LHCN-M2 (cell line): ENCODE measurements around the gene ZMIZ1. TPM values are rescaled to one million over a fixed set of nuclear protein-coding genes. Genes with fewer than 3 reads are reported as not detected.

Source experiments
- DNase-seq: peaks from one replicate; pipeline ENCODE4 v3.0.0-alpha.2; 2012; ENCODE audit warnings: low read depth
- total RNA-seq: library from RNA; depleted of rRNA; stranded (reverse); fragments of >200 nt; gene quantifications from 2 replicates; pipeline ENCODE4 v1.2.3, GENCODE V29; 2014

The ZMIZ1 gene
- total RNA-seq, 1 experiment from 2014 or later: 12.5 TPM

GRCh38 chr10:79303631-79304478, 235.1 kb downstream of the ZMIZ1 start:
- DNase-seq: no peak

- no peak for DNase-seq
Measured at GRCh38 chr10:79304479-79305087, 235.8 kb downstream of the ZMIZ1 start.

DNA sequence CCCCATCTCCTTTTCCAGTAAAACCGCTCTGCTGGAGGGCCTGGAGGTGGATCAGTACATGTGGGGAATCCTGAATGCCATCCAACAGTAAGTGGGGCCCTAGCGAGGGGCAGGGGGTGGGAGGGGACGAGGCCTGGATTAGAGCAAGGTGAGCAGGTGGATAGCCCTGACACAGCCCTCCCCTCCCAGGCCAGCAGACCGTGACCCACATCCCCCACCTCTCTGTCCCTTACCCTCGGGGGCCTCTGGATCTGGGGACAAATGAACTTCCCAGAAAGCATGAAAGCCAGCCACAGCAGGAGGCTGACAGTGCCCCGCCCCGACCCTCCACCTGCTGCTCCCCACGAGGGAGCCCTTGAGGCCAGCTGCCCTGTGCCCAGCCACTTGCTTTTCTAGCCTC, 236.7 kb downstream of the ZMIZ1 start:
- DNase-seq: no peak

GRCh38 chr10:79305988-79306387, 237.2 kb downstream of the ZMIZ1 start:
- DNase-seq: no peak

DNA sequence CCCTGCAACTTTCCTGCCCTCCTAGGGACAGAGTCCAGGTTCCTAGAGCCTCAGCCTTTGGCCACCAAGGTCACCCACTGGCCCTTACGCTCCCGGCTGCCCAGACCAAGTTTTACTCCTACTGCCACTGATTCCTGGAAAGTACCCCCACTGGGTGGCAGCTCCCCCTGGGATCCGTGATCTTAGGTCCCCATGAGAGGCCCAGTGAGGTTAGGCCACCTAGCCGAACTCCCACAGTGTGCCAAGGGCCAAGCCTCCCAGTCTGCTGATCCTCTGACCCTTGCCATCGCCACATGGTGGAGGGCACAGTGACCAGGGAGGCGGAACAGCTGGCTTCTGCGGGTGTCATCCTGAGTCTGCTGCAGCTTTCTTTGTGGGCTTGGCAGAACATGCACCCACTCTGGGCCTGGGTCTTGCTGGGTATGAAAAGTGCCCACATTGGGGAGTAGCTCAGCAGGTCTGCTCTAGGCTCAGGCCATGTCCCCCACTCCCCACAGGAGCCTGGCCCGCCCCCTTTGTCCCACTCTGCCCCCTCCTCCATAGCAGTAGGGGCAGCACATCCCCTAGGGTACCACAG, 238.0 kb downstream of the ZMIZ1 start:
- DNase-seq: no peak

- DNase-seq: no peak
Measured at GRCh38 chr10:79308016-79308415, 239.2 kb downstream of the ZMIZ1 start.

- DNase-seq: no peak
Measured at GRCh38 chr10:79308969-79309665, 240.4 kb downstream of the ZMIZ1 start.

DNA sequence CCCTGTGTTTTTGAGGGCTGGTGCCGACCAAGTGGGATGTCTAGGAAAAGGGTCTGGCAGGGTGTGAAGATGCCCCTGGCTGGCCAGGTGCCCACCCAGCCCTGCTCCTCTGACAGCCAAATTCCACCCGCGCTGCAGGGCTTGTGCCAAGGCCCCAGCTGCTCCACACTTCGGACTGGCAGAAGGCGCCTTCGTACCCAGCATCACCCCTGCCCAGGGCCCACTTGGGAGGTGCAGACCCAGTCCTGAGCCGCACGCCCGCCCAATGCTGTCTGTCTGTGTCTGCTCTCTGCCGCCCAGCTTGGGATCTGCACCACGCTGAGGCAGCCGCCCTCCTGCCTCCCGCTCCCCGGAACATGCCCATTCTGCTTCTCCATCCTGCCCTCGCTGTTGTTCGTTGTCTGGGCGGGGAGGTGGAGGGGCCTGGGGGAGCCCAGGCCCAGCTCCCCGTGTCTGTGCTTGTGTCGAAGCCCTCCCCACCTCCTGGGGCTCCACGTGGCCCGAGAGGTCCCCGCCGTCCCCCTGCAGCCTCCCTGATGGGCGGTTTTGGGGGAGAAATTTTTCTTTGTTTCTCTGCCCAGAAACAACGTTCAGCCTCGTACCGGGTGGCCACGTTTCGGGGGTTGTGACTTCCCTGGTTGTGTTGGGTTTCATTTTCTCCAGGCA, 241.6 kb downstream of the ZMIZ1 start:
- no peak for DNase-seq

DNA sequence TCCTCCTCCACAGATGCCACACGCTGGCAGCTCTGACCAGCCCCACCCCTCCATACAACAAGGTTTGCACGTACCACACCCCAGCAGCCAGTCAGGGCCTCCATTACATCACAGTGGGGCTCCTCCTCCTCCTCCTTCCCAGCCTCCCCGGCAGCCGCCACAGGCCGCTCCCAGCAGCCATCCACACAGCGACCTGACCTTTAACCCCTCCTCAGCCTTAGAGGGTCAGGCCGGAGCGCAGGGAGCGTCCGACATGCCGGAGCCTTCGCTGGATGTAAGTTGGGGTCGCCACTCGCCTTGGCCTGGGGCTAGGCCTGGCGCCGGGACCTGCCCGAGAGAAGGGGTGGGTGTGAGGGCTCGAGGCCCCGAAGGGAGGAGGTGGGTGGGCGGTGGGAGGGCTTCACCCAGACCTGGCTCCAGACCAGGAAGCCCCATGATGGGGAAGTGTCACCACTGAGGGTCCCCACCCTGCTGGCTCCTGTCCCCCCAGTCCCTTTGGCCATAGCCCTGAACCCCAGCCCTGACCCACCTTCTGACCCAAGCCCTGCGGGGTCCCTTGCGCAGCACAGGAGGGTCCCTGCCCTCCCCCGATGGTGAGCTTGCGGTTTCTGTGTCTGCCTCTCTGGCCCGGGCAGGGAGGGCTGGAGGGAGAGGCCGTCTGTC, 242.3 kb downstream of the ZMIZ1 start:
- DNase-seq: no peak

GRCh38 chr10:79311581-79312407, 243.0 kb downstream of the ZMIZ1 start:
- DNase-seq: no peak

GRCh38 chr10:79312601-79313187, 243.9 kb downstream of the ZMIZ1 start:
- no peak for DNase-seq

DNA sequence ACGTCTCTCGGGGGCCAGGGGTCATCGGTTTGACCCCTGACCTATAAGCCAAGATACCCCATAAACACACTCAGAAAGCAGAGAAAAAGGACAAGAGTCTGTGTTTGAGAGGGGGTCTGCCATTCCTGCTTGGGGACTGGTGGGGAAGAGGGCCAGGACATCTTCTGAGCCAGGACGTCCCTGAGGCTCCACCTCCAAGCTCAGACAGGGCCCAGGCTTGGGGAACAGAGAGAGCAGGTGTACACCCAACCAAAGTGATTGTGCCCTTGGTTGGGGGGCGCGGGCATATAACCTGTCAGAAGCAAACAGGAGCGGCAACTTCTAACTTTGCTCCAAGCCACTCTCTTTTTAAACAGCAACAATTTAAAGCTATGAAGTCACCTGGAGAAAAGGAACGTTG, 244.6 kb downstream of the ZMIZ1 start:
- no peak for DNase-seq

GRCh38 chr10:79313911-79314439, 245.2 kb downstream of the ZMIZ1 start:
- no peak for DNase-seq

DNA sequence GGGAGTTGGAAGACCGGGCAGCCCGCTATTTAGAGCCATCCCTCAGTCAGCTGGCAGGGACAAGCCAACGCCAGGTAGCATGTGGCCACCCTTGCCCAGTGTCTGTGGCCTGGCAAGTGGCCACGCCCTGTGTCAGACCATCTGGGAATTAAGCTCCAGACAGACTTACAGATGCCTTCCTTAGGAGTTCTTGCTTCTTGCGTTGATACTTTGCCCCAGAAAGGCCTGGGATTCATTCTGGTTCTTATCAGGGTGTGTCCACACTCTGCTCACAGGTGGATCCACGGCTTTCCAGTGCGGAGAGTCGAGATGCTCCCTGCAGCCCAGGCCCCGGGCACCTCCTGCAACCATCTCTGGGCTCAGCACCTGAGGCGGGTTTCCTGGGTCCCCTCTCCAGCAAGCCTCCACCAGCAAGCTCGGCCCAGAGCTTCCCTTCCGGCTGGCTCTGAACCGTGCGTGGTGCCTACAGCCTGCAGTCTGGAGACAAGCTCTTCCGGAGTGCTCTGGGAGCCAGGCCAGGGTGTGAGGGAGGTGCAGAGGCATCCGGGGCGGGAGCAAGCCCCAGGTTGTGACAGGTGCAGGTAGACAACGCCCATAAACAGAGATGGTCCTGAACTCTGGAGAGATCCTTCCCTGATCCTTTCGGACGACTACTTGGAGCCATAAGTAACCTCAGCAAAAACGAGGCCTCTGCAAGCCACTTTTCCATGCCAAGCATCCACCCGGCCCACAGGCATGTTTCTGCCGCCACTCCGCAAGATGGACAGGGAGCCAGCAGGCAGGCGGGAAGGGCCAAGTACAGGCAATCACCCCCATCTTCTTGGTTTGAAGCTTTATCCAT, 246.2 kb downstream of the ZMIZ1 start:
- DNase-seq: no peak

- no peak for DNase-seq
Measured at GRCh38 chr10:79315602-79315920, 246.8 kb downstream of the ZMIZ1 start.

- no peak for DNase-seq
Measured at GRCh38 chr10:79316671-79317431, 248.1 kb downstream of the ZMIZ1 start.

DNA sequence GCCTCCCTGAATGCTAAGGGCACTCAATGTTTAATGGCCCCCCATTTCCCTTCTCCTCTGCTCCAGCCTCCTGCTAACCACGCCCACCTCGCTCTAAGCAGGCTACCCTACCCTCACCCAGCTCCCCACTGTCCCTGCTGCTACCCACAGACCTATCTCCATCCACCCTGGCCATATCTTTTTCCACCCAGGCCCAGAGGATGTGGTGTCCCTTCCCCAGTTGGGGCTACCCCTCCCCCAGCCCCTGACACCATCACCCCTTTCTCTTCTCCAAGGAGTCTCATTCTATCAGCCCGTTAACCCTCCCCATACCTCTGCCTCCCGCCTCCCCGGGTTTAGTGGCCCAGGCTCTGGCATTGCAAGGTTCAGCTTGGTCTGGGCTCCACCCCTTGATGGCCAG, 249.6 kb downstream of the ZMIZ1 start:
- no peak for DNase-seq
